Glutamatergic neuron (in vitro differentiated cells): ENCODE data around the gene CYSLTR2. TPM values are rescaled to one million over a fixed set of nuclear protein-coding genes. Genes with fewer than 3 reads are reported as not detected.

Source experiments
- DNase-seq: peaks from one replicate; pipeline ENCODE4 v3.0.0; 2022
- H3K27ac Mint-ChIP-seq: one replicate; pipeline ENCODE4 v1.8.0; 2020; ENCODE audit warnings: mild to moderate bottlenecking, mixed read lengths, inconsistent platforms; ENCODE audit not compliant: unreplicated experiment
- H3K27me3 Mint-ChIP-seq: one replicate; pipeline ENCODE4 v1.8.0; 2020; ENCODE audit warnings: mild to moderate bottlenecking, moderate library complexity, mixed read lengths, inconsistent platforms; ENCODE audit not compliant: unreplicated experiment
- H3K36me3 Mint-ChIP-seq: one replicate; pipeline ENCODE4 v1.8.0; 2020; ENCODE audit warnings: mild to moderate bottlenecking, mixed read lengths, inconsistent platforms; ENCODE audit not compliant: unreplicated experiment
- H3K4me1 Mint-ChIP-seq: one replicate; pipeline ENCODE4 v1.8.0; 2020; ENCODE audit warnings: mild to moderate bottlenecking, low read depth, mixed read lengths, inconsistent platforms; ENCODE audit not compliant: unreplicated experiment
- H3K4me3 Mint-ChIP-seq: one replicate; pipeline ENCODE4 v1.8.0; 2020; ENCODE audit warnings: mild to moderate bottlenecking, mixed read lengths, inconsistent platforms; ENCODE audit not compliant: unreplicated experiment
- H3K9me3 Mint-ChIP-seq: one replicate; pipeline ENCODE4 v1.8.0; 2020; ENCODE audit warnings: mild to moderate bottlenecking, moderate library complexity, mixed read lengths, inconsistent platforms; ENCODE audit not compliant: unreplicated experiment
- total RNA-seq: library from RNA; stranded (reverse); fragmentation: NEBNext Ultra II Directional; extraction: Animal tissue kit (Norgen Biotek cat#: 25700); gene quantifications from one replicate; pipeline ENCODE4 v1.2.1, GENCODE V29; 2021; ENCODE audit not compliant: unreplicated experiment
- TF ChIP-seq, protein P1 (sequence below): fragments of 200-600 bp; sonication (generic); IDR thresholded peaks from one replicate; pipeline ENCODE4 v1.5.0; 2021; ENCODE audit not compliant: partially characterized antibody, unreplicated experiment

The CYSLTR2 gene
- total RNA-seq, 1 donor from 2014 or later = 4.9 TPM

DNA sequence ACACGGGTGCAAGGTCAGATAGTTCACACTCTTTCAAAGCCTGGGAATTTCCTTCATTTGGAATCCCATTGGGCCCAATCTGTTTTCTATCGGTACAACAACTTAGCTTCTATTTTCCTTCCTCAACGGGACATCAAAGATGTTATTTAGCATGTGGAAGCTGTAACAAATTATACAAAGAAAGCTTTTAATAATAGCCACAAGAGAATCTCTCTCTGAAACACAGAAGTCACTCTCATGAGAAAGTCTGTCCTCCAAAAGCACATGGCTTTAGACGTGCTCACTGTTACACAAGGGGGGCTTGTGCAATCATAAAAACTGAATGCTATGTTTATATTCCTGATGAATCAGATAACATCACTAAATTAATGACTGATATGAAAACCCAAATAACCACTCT lies 28.9 kb upstream of the CYSLTR2 start:
- Mint-ChIP-seq H3K4me3 (no peak overlapping the region), H3K36me3 (peaks cover 5% of the 10 kb centered on the region), H3K27ac (no peak overlapping the region), H3K27me3 (no peaks in the 10 kb centered on the region), H3K4me1 (no peaks in the 10 kb centered on the region), H3K9me3 (no peaks in the 10 kb centered on the region)
- DNase-seq = no peak
- TF ChIP-seq, protein P1, sequence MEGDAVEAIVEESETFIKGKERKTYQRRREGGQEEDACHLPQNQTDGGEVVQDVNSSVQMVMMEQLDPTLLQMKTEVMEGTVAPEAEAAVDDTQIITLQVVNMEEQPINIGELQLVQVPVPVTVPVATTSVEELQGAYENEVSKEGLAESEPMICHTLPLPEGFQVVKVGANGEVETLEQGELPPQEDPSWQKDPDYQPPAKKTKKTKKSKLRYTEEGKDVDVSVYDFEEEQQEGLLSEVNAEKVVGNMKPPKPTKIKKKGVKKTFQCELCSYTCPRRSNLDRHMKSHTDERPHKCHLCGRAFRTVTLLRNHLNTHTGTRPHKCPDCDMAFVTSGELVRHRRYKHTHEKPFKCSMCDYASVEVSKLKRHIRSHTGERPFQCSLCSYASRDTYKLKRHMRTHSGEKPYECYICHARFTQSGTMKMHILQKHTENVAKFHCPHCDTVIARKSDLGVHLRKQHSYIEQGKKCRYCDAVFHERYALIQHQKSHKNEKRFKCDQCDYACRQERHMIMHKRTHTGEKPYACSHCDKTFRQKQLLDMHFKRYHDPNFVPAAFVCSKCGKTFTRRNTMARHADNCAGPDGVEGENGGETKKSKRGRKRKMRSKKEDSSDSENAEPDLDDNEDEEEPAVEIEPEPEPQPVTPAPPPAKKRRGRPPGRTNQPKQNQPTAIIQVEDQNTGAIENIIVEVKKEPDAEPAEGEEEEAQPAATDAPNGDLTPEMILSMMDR = no peak

DNA sequence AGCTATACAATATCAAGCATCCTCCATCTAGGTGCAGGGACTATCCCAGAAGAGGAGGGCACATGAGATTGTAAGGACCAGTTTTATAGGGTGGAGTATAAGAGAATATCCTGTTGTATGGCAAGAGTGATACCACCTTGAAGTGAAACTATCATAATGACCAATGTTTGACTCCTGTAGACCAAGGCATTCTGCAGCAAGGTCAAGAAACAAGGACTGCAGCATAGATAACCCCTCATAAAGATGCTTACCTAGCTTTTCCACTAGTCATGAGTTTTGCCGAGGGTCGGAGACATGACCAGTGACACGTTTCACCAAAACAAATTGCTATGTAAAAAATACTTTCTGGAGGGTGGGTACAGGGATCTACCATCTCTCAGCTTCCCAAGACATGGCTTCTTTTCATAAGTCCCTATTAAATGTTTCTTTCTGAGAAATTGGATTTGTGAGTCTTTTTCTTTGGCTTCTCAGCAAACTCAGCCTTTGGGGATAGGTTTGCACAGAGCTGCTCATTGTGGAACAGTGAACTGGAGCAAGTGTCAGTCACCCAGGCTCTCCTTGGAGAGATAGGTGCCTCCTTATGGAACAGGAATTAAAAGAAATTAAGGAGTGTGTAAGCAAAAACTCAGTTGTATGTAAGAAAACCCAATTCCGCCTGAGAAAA lies 28.2 kb upstream of the CYSLTR2 start:
- no peak overlapping the region for H3K27ac Mint-ChIP-seq
- TF ChIP-seq, protein P1 = no peak
- H3K27me3 Mint-ChIP-seq = no peaks in the 10 kb centered on the region
- no peaks in the 10 kb centered on the region for H3K4me1 Mint-ChIP-seq
- no peaks in the 10 kb centered on the region for H3K36me3 Mint-ChIP-seq
- no peak overlapping the region for H3K4me3 Mint-ChIP-seq
- H3K9me3 Mint-ChIP-seq = no peaks in the 10 kb centered on the region
- no peak for DNase-seq

DNA sequence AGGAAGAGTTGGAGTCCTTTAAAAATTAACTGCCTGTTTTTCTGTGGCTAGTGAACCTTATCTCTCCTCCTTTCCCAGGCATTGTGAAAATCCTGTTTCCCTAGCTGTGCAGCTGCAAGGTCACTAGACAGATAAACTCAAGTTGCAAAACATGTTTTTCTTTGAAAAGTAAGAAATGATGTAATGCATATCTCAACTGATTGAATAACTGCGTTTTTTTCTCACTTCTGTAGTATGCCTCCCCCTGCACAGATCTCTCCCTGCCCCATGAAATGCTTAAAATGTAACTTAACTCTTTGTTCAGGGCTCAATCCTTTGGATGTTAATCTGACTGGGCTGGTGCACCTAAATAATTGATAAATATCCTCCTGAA lies 27.7 kb upstream of the CYSLTR2 start:
- H3K27ac Mint-ChIP-seq = no peak overlapping the region
- no peaks in the 10 kb centered on the region for H3K27me3 Mint-ChIP-seq
- H3K4me3 Mint-ChIP-seq = no peak overlapping the region
- no peaks in the 10 kb centered on the region for H3K9me3 Mint-ChIP-seq
- TF ChIP-seq, protein P1 = no peak
- H3K4me1 Mint-ChIP-seq = no peaks in the 10 kb centered on the region
- H3K36me3 Mint-ChIP-seq = no peaks in the 10 kb centered on the region
- DNase-seq = no peak

DNA sequence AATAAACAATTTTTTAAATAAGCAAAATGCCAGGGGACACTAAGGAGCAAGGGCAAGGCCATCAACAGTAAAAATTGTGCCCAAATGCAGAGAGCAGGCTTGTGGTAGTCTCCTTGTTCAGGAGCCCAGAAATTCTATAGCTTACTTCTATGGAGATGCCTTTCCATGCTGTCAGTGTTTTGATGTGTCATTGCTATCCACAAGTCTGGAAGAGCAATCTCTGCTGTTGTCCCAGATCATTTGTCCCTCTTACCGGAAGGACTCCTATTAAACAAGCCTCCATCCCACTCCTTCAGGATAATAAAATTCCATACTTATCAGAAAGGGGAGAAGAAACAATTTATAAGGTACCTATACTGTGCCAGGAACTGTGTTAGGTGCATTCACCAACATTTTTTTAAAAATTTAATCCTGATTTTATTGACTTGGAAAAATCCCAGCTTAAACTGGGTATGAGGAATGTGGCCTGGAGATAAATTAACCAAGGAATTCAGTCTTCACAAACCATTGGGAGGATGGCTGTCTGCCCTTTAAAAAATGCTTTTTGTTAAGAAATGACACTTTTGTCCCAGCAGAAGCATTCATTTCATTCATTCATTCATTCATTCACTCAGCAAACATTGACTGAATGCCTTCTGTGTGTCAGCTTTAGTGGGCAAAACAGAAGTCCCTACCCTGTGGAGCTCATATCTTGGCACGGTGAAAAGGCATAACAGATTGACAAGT lies 26.8 kb upstream of the CYSLTR2 start:
- no peaks in the 10 kb centered on the region for H3K27me3 Mint-ChIP-seq
- no peaks in the 10 kb centered on the region for H3K9me3 Mint-ChIP-seq
- no peak overlapping the region for H3K4me3 Mint-ChIP-seq
- no peak overlapping the region for H3K27ac Mint-ChIP-seq
- H3K36me3 Mint-ChIP-seq = no peaks in the 10 kb centered on the region
- H3K4me1 Mint-ChIP-seq = no peaks in the 10 kb centered on the region
- no peak for DNase-seq
- TF ChIP-seq, protein P1 = no peak

DNA sequence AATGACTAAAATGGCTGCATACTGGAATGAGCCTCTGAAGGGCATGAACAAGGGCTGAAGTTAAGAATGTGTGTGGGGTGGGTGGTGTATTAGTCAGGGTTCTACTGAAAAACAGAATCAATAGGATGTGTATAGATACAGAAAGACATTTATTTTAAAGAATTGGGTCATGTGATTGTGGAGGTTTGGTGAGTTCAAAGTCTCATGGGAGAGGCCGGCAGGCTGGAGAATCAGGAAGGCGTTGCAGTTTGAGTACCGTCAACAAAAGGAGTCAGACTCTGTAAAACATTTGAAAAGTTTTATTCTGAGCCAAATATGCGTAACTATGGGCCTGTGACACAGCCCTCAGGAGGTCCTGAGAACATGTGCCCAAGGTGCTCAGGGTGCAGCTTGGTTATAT lies 24.5 kb upstream of the CYSLTR2 start:
- Mint-ChIP-seq H3K4me3 (no peak overlapping the region), H3K27me3 (no peaks in the 10 kb centered on the region), H3K27ac (no peak overlapping the region)

More for the DNA sequence above, 24.5 kb upstream of the CYSLTR2 start:
- no peaks in the 10 kb centered on the region for H3K4me1 Mint-ChIP-seq
- H3K9me3 Mint-ChIP-seq = no peaks in the 10 kb centered on the region
- no peaks in the 10 kb centered on the region for H3K36me3 Mint-ChIP-seq
- no peak for DNase-seq
- TF ChIP-seq, protein P1 = no peak
